Measurements from ENCODE around the gene FAIM2. TPM values are rescaled to one million over a fixed set of nuclear protein-coding genes. Genes with fewer than 3 reads are reported as not detected.
A peak's percentile ranks its signal among the peaks of the same experiment; 100 is the strongest.
"Not testable (repeated sequence)": the region's sequence is repeated elsewhere in the genome, so short reads cannot be mapped to it uniquely, and the experiment has no call there.

Gene FAIM2
- total and polyA plus RNA-seq, 2 experiments from 2014 or later = 5.0 to 14.0 TPM

DNA sequence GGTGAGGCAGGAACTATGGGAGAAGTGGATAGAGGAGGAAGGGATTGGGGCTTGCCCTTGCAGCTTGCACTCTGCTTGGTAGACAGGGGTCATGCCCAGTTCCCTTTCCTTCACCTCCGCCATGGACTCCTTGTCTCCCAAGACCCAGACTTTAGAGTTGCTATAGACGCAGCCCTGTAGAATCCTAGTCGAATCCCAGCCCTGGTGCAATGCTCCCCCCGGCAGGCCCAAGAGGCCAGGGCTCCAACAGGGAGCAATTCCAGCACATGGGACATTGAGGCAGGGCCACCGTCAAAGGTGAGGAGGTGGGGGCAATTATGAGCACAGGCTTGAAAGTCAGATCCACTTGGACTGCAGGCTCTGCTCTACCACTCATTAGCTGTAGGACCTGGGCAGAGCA lies 31.3 kb downstream of the FAIM2 start:
- H3K79me2 ChIP-seq = no peaks in the 10 kb centered on the region
- no peaks in the 10 kb centered on the region for H3K9me2 ChIP-seq (replicated peaks; ENCODE audit: insufficient read depth)
- peaks cover 28% of the 10 kb centered on the region for H3K4me1 ChIP-seq (ENCODE audit: insufficient read depth)
- no peaks in the 10 kb centered on the region for H3K9me3 ChIP-seq (ENCODE audit: low read depth)
- peak overlapping the region; percentile 20 for H3K27ac ChIP-seq
- no peak for TF ChIP-seq EZH2phosphoT487 (IDR thresholded peaks at IDR 0.05; ENCODE audit: low read depth, severe bottlenecking, unreplicated experiment)
- TF ChIP-seq EZH2 (IDR thresholded peaks at IDR 0.05; ENCODE audit: borderline replicate concordance) = no peak
- TF ChIP-seq, protein P1, sequence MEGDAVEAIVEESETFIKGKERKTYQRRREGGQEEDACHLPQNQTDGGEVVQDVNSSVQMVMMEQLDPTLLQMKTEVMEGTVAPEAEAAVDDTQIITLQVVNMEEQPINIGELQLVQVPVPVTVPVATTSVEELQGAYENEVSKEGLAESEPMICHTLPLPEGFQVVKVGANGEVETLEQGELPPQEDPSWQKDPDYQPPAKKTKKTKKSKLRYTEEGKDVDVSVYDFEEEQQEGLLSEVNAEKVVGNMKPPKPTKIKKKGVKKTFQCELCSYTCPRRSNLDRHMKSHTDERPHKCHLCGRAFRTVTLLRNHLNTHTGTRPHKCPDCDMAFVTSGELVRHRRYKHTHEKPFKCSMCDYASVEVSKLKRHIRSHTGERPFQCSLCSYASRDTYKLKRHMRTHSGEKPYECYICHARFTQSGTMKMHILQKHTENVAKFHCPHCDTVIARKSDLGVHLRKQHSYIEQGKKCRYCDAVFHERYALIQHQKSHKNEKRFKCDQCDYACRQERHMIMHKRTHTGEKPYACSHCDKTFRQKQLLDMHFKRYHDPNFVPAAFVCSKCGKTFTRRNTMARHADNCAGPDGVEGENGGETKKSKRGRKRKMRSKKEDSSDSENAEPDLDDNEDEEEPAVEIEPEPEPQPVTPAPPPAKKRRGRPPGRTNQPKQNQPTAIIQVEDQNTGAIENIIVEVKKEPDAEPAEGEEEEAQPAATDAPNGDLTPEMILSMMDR (IDR thresholded peaks at IDR 0.05; ENCODE audit: poor library complexity) = no peak
- H3K4me2 ChIP-seq = no peak overlapping the region
- DNase-seq (ENCODE audit: low spot score) = no peak
- WGBS (ENCODE audit: low lambda C conversion rate, missing lambda C conversion rate) = 91% methylated on average over 5 of the region's 5 CpGs
- H3K27me3 ChIP-seq = no peaks in the 10 kb centered on the region
- no peaks in the 10 kb centered on the region for H3K36me3 ChIP-seq (replicated peaks; ENCODE audit: insufficient read depth, low read depth)
- H4K20me1 ChIP-seq (ENCODE audit: insufficient read depth, poor library complexity, severe bottlenecking) = no peaks in the 10 kb centered on the region
- no peak overlapping the region for H3K4me3 ChIP-seq
- no peak overlapping the region for H2AFZ ChIP-seq

- Histone ChIP-seq H3K27ac (peak overlapping the region; percentile 20), H3K4me1 (ENCODE audit: insufficient read depth) (peaks cover 29% of the 10 kb centered on the region)
- not testable (repeated sequence) for DNase-seq (ENCODE audit: low spot score); H3K9me2 ChIP-seq (replicated peaks; ENCODE audit: insufficient read depth); H3K36me3 ChIP-seq (replicated peaks; ENCODE audit: insufficient read depth, low read depth); H3K9me3 ChIP-seq (ENCODE audit: low read depth); H3K27me3 ChIP-seq; H4K20me1 ChIP-seq (ENCODE audit: insufficient read depth, poor library complexity, severe bottlenecking); H3K4me2 ChIP-seq; H3K79me2 ChIP-seq; H2AFZ ChIP-seq; H3K4me3 ChIP-seq
- WGBS (ENCODE audit: low lambda C conversion rate, missing lambda C conversion rate) = 83% methylated on average over 8 of the region's 8 CpGs
These were observed 31.9 kb downstream of the FAIM2 start for GRCh38 chr12:49871811-49872251.

GRCh38 chr12:49871263-49871561 lies 32.5 kb downstream of the FAIM2 start:
- Histone ChIP-seq H3K4me2 (no peak overlapping the region), H4K20me1 (ENCODE audit: insufficient read depth, poor library complexity, severe bottlenecking) (no peaks in the 10 kb centered on the region), H2AFZ (no peak overlapping the region), H3K36me3 (replicated peaks; ENCODE audit: insufficient read depth, low read depth) (no peaks in the 10 kb centered on the region), H3K9me2 (replicated peaks; ENCODE audit: insufficient read depth) (no peaks in the 10 kb centered on the region), H3K4me3 (no peak overlapping the region), H3K27me3 (no peaks in the 10 kb centered on the region), H3K27ac (no peak overlapping the region), H3K9me3 (ENCODE audit: low read depth) (no peaks in the 10 kb centered on the region), H3K79me2 (no peaks in the 10 kb centered on the region), H3K4me1 (ENCODE audit: insufficient read depth) (peaks cover 29% of the 10 kb centered on the region)
- TF ChIP-seq, protein P1 (IDR thresholded peaks at IDR 0.05; ENCODE audit: poor library complexity) = no peak
- no peak for TF ChIP-seq EZH2 (IDR thresholded peaks at IDR 0.05; ENCODE audit: borderline replicate concordance)
- no peak for TF ChIP-seq EZH2phosphoT487 (IDR thresholded peaks at IDR 0.05; ENCODE audit: low read depth, severe bottlenecking, unreplicated experiment)
- 64% methylated on average over 4 of the region's 4 CpGs for WGBS (ENCODE audit: low lambda C conversion rate, missing lambda C conversion rate)
- DNase-seq (ENCODE audit: low spot score) = no peak

DNA sequence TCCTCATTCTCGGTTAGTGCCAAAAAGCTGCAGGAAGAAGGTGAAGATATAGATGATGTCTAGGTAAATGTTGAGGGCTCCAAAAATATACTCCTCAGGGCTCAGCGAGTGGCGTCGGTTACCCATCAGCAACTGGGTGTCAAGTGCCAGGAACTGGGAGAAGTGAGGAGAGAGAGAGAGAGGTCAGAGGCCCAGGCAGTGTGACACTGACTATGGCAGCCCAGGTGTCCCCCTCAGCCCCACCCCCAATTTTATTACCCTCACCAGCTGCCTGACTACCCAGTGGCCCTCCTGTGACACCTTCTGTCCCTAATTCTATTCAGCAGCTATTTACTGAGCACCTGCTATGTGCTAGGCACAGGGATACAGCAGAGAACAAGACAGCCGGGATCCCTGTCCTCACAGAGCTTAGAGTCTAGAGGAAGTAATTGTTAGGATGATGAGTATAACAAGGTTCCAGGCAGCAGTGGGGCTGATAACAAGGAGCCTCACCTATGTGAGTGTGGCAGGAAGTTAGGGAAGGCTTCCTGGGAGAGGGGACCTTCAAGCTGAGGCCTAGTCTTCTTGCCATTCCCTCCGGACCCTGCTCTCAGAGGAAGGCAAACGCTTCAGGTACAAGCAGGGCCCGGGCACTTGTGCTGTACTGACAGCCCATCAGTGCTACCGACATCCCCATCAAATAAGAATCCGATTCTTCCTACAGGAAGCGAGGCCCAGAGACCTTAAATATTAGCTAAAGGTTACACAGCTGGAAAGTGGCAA lies 33.0 kb downstream of the FAIM2 start:
- DNase-seq (ENCODE audit: low spot score) = no peak

More for the DNA sequence above, 33.0 kb downstream of the FAIM2 start:
- Histone ChIP-seq H3K4me2 (no peak overlapping the region), H3K4me1 (ENCODE audit: insufficient read depth) (peaks cover 29% of the 10 kb centered on the region), H3K79me2 (no peaks in the 10 kb centered on the region), H3K27ac (no peak overlapping the region), H3K36me3 (replicated peaks; ENCODE audit: insufficient read depth, low read depth) (no peaks in the 10 kb centered on the region), H2AFZ (no peak overlapping the region), H3K9me2 (replicated peaks; ENCODE audit: insufficient read depth) (no peaks in the 10 kb centered on the region), H3K9me3 (ENCODE audit: low read depth) (no peaks in the 10 kb centered on the region), H4K20me1 (ENCODE audit: insufficient read depth, poor library complexity, severe bottlenecking) (no peaks in the 10 kb centered on the region), H3K27me3 (no peaks in the 10 kb centered on the region), H3K4me3 (no peak overlapping the region)
- no peak for TF ChIP-seq EZH2phosphoT487 (IDR thresholded peaks at IDR 0.05; ENCODE audit: low read depth, severe bottlenecking, unreplicated experiment)
- TF ChIP-seq, protein P1 (IDR thresholded peaks at IDR 0.05; ENCODE audit: poor library complexity) = no peak
- TF ChIP-seq EZH2 (IDR thresholded peaks at IDR 0.05; ENCODE audit: borderline replicate concordance) = no peak
- 96% methylated on average over 10 of the region's 11 CpGs for WGBS (ENCODE audit: low lambda C conversion rate, missing lambda C conversion rate)

Measured in hepatocyte (in vitro differentiated cells).